ENCODE measurements around the gene CACNA2D2. TPM values are rescaled to one million over a fixed set of nuclear protein-coding genes. Genes with fewer than 3 reads are reported as not detected.

Gene CACNA2D2
- total and polyA plus RNA-seq, 2 of the 8 experiments (the other 6 are each of a cell fraction or from before 2014, with no cell fraction given): 14.1 to 25.0 TPM

DNA sequence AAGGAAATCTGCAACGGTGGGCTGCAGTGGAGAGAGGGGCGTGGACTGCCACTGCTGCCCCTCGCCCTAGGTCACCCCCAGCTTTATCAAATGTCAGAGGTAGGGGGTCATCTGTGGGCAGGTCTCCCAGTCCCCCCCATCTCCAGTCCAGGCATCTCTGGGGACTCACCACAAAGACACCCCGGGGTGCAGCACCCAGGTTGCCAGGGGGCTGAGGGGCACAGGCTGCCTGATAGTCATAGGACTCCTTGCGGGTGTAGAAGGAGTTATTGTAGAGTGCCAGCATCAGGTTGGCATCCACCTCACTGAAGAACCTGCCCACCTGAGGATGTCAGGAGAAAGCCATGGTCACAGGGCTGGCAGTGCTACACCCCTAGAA lies 137.6 kb downstream of the CACNA2D2 start:
- H3K23ac ChIP-seq (ENCODE audit: insufficient read length): no peak overlapping the region
- no peak overlapping the region for H2BK120ac ChIP-seq (replicated peaks; ENCODE audit: low read depth, low read length)
- no peak overlapping the region for H3K18ac ChIP-seq (ENCODE audit: extremely low read depth, low read length)
- H4K8ac ChIP-seq (ENCODE audit: extremely low read depth, insufficient read depth, low read length): no peak overlapping the region
- ChIA-PET POLR2A (ENCODE audit: partially characterized antibody) (interaction anchor here (0.8 to 2.5 kb wide), 5 partner anchors 10 to 137 kb away, joined by 3 to 22 read pairs (median 4); partner anchors contain the start of genes CYB561D2 and NPRL2), CTCF (ENCODE audit: partially characterized antibody) (interaction anchor here (0.8 to 2.7 kb wide), 8 partner anchors 9 to 251 kb away, joined by 3 to 9 read pairs (median 4); partner anchors contain the start of gene MAPKAPK3)
- H3K27me3 ChIP-seq (replicated peaks in 1 of 4; ENCODE audit: control insufficient read depth in 3 of 4, extremely low read depth in 1 of 4, insufficient read depth in 3 of 4, low read length in 3 of 4): peaks cover 0 to 5% (median 2%) of the 10 kb centered on the region in 4 experiments; a peak in 3 of 7 replicates
- 0 out of 2 replicates have a peak, but pooled peaks cover 2% of the 10 kb centered on the region for H3K79me1 ChIP-seq (ENCODE audit: low read depth, low read length)
- no peak overlapping the region for H3K14ac ChIP-seq (ENCODE audit: insufficient read length)
- peak overlapping the region; percentile 76 to 91 for H3K4me2 ChIP-seq (ENCODE audit: insufficient read depth in 1 of 2, low read depth in 2 of 2, low read length in 2 of 2)
- no peaks in the 10 kb centered on the region for H3K9me3 ChIP-seq (ENCODE audit: insufficient read depth in 2 of 2, low read depth in 1 of 2, low read length in 1 of 2)
- H2AFZ ChIP-seq (ENCODE audit: low read length): no peak overlapping the region
- TF ChIP-seq TEAD4 (IDR thresholded peaks at IDR 0.05; ENCODE audit: low read depth, low read length) (no peak), CREB1 (IDR thresholded peaks at IDR 0.05) (no peak), CHD1 (IDR thresholded peaks at IDR 0.05; ENCODE audit: low read depth, low read length) (no peak), EGR1 (IDR thresholded peaks at IDR 0.05; ENCODE audit: borderline replicate concordance, low read depth, low read length) (no peak), SP4 (IDR thresholded peaks at IDR 0.05; ENCODE audit: low read length) (no peak)
- H3K23me2 ChIP-seq (ENCODE audit: low read depth, low read length): peaks cover 12% of the 10 kb centered on the region; the same call in 1 of the 2 replicates
- no peak overlapping the region for H3K4ac ChIP-seq (replicated peaks; ENCODE audit: insufficient read length, low read depth, low read length)
- no peak overlapping the region for H2BK20ac ChIP-seq (ENCODE audit: low read length)
- DNase-seq (ENCODE audit: low read depth in 1 of 2, low spot score in 2 of 2) (no peak), FAIRE-seq (no peak)
- WGBS, 2 experiments (ENCODE audit: extremely low coverage in 1 of 2, insufficient coverage in 1 of 2, insufficient read length in 1 of 2, insufficient replicate concordance in 2 of 2, low coverage in 1 of 2, low lambda C conversion rate in 2 of 2, missing lambda C conversion rate in 1 of 2): 85% methylated on average over 5 of the region's 5 CpGs; no CpG with 5 or more reads in 1 of the 2 experiments
- peak overlapping the region in 3 of 4 experiments; percentile 3 to 58 (median 49); a peak in 4 of 7 replicates for H3K9ac ChIP-seq (replicated peaks in 1 of 4; ENCODE audit: extremely low read depth in 1 of 4, low read depth in 3 of 4, low read length in 3 of 4)
- no peak overlapping the region for H2BK5ac ChIP-seq (ENCODE audit: low read depth, low read length)
- no peaks in the 10 kb centered on the region for H3K36me3 ChIP-seq (ENCODE audit: control insufficient read depth in 2 of 4, insufficient read depth in 4 of 4, low read length in 3 of 4)
- H4K20me1 ChIP-seq (replicated peaks in 1 of 2; ENCODE audit: control insufficient read depth in 1 of 2, insufficient read depth in 2 of 2, low read length in 2 of 2): peaks cover 0 to 2% of the 10 kb centered on the region in 2 experiments
- no peak overlapping the region for H3K56ac ChIP-seq (replicated peaks; ENCODE audit: insufficient read length, low read depth, low read length)
- peak overlapping the region; percentile 48 to 68 (median 59) for H3K4me3 ChIP-seq (ENCODE audit: extremely low read depth in 1 of 4, insufficient read depth in 2 of 4, low read depth in 3 of 4, low read length in 4 of 4)
- no peak overlapping the region for H3K27ac ChIP-seq (ENCODE audit: low read depth, low read length)
- no peak overlapping the region for H2BK15ac ChIP-seq (ENCODE audit: low read length)
- no peak overlapping the region for H4K91ac ChIP-seq (replicated peaks; ENCODE audit: insufficient read length, low read length)
- H3K4me1 ChIP-seq (replicated peaks in 1 of 4; ENCODE audit: control insufficient read depth in 3 of 4, insufficient read depth in 4 of 4, low read length in 3 of 4): peaks cover 0 to 15% (median 10%) of the 10 kb centered on the region in 4 experiments; a peak in 6 of 7 replicates
- H4K5ac ChIP-seq (ENCODE audit: insufficient read length, low read depth, low read length): no peak overlapping the region
- H2BK12ac ChIP-seq (ENCODE audit: low read depth, low read length): no peak overlapping the region
- no peaks in the 10 kb centered on the region for H3K79me2 ChIP-seq (ENCODE audit: control insufficient read depth in 1 of 2, insufficient read depth in 2 of 2, low read length in 2 of 2)
- H2AK5ac ChIP-seq (ENCODE audit: low read depth, low read length): no peak overlapping the region

Data from H1 (cell line).